AG20443 (cell line): Measurements from ENCODE around the gene GNA14.
"Not testable (repeated sequence)": the region's sequence is repeated elsewhere in the genome, so short reads cannot be mapped to it uniquely, and the experiment has no call there.

Source experiments
- DNase-seq: peaks from one replicate; pipeline ENCODE4 v3.0.0; 2012; ENCODE audit warnings: low spot score, mixed read lengths

GNA14 gene

GRCh38 chr9:77489405-77490163 lies 158.5 kb downstream of the GNA14 start:
- DNase-seq = not testable (repeated sequence)

- DNase-seq = peak; percentile 51
These were observed 159.5 kb downstream of the GNA14 start for GRCh38 chr9:77488439-77489126.

GRCh38 chr9:77486968-77487367 lies 161.2 kb downstream of the GNA14 start:
- no peak for DNase-seq

GRCh38 chr9:77486463-77486862 lies 161.7 kb downstream of the GNA14 start:
- no peak for DNase-seq

- DNase-seq = peak; percentile 79
These were observed 172.3 kb downstream of the GNA14 start for GRCh38 chr9:77475641-77476473.

GRCh38 chr9:77474936-77475335 lies 173.2 kb downstream of the GNA14 start:
- DNase-seq = no peak

GRCh38 chr9:77472646-77473045 lies 175.5 kb downstream of the GNA14 start:
- DNase-seq = no peak

GRCh38 chr9:77471572-77471971 lies 176.6 kb downstream of the GNA14 start:
- no peak for DNase-seq

GRCh38 chr9:77469515-77470231 lies 178.4 kb downstream of the GNA14 start:
- peak; percentile 37 for DNase-seq

GRCh38 chr9:77464661-77465060 lies 183.5 kb downstream of the GNA14 start:
- no peak for DNase-seq

- DNase-seq = no peak
These were observed 185.0 kb downstream of the GNA14 start for GRCh38 chr9:77463151-77463550.

- no peak for DNase-seq
These were observed 186.1 kb downstream of the GNA14 start for GRCh38 chr9:77462066-77462465.

- DNase-seq = no peak
These were observed 187.2 kb downstream of the GNA14 start for GRCh38 chr9:77460938-77461337.

- peak; percentile 81 for DNase-seq
These were observed 190.1 kb downstream of the GNA14 start for GRCh38 chr9:77457916-77458592.

GRCh38 chr9:77456829-77457437 lies 191.2 kb downstream of the GNA14 start:
- peak; percentile 87 for DNase-seq

GRCh38 chr9:77455312-77455927 lies 192.7 kb downstream of the GNA14 start:
- peak; percentile 39 for DNase-seq

GRCh38 chr9:77454663-77455062 lies 193.5 kb downstream of the GNA14 start:
- DNase-seq = no peak

GRCh38 chr9:77453825-77454647 lies 194.1 kb downstream of the GNA14 start:
- no peak for DNase-seq

- DNase-seq = no peak
These were observed 196.6 kb downstream of the GNA14 start for GRCh38 chr9:77451507-77451906.

- DNase-seq = no peak
These were observed 198.0 kb downstream of the GNA14 start for GRCh38 chr9:77450085-77450475.
